IMR-90 (cell line): ENCODE measurements around the gene CCDC83. TPM values are rescaled to one million over a fixed set of nuclear protein-coding genes. Genes with fewer than 3 reads are reported as not detected.

Experiments
- ATAC-seq: fragments of 200-7000 bp; cut with Tn5 transposase; 2 replicates; pipeline ENCODE4 v1.9.1; 2020; ENCODE audit warnings: low read depth, mild to moderate bottlenecking, moderate library complexity
- BruUV-seq: library from RNA; stranded (reverse); fragments of 400-500 nt; replicated peaks from 2 replicates; lab custom pipeline; 2021; lab: Mats Ljungman, UMichigan
- CTCF ChIA-PET: fragments of 300-600 bp; formaldehyde crosslinking; extraction: SDS; loops from one replicate; lab custom pipeline; 2021; ENCODE audit warnings: antibody characterized with exemption; lab: Yijun Ruan, JAX
- POLR2A ChIA-PET: fragments of 300-600 bp; sonication (Branson Sonifier 250); formaldehyde crosslinking; loops from one replicate; lab custom pipeline; 2022; ENCODE audit warnings: antibody characterized with exemption; ENCODE audit not compliant: unreplicated experiment; lab: Charles Lee
- DNase-seq: peaks from one replicate; pipeline ENCODE4 v3.0.0; 2013
- H2AFZ ChIP-seq: replicated peaks from 2 replicates; pipeline ENCODE3; 2013; ENCODE audit warnings: low read length, mild to moderate bottlenecking; ENCODE audit not compliant: poor library complexity
- H2AK5ac ChIP-seq: 2 replicates; pipeline ENCODE4 v1.6.1; 2013; ENCODE audit warnings: low read depth, low read length, inconsistent platforms
- H2AK9ac ChIP-seq: replicated peaks from 2 replicates; pipeline ENCODE3; 2013; ENCODE audit warnings: mild to moderate bottlenecking, low read depth, low read length, moderate library complexity; ENCODE audit not compliant: poor library complexity
- H2BK120ac ChIP-seq: 2 replicates; pipeline ENCODE4 v1.6.1; 2013; ENCODE audit warnings: low read depth, low read length, inconsistent platforms
- H2BK15ac ChIP-seq: 3 replicates; pipeline ENCODE4 v1.6.1; 2013; ENCODE audit warnings: low read depth, low read length, inconsistent platforms
- H2BK20ac ChIP-seq: 2 replicates; pipeline ENCODE4 v1.6.1; 2013; ENCODE audit warnings: low read depth, mild to moderate bottlenecking, inconsistent platforms, low read length, moderate library complexity
- H2BK5ac ChIP-seq: 2 replicates; pipeline ENCODE4 v1.6.1; 2013; ENCODE audit warnings: mild to moderate bottlenecking, low read depth, low read length, inconsistent platforms; ENCODE audit not compliant: poor library complexity, severe bottlenecking
- H3K14ac ChIP-seq: replicated peaks from 2 replicates; pipeline ENCODE4 v1.6.1; 2013; ENCODE audit warnings: low read depth, low read length, inconsistent platforms
- H3K18ac ChIP-seq: 2 replicates; pipeline ENCODE4 v1.6.1; 2013; ENCODE audit warnings: low read depth, low read length, control low read depth
- H3K23ac ChIP-seq: 2 replicates; pipeline ENCODE4 v1.6.1; 2013; ENCODE audit warnings: low read depth, low read length, inconsistent platforms
- H3K27ac ChIP-seq: 2 replicates; pipeline ENCODE4 v1.5.1; 2013; ENCODE audit warnings: mild to moderate bottlenecking, control low read depth, low read length; ENCODE audit not compliant: insufficient read depth
- H3K27me3 ChIP-seq: 2 replicates; pipeline ENCODE4 v1.6.1; 2013; ENCODE audit warnings: low read length; ENCODE audit not compliant: control insufficient read depth, insufficient read depth
- H3K36me3 ChIP-seq: 2 replicates; pipeline ENCODE4 v1.6.1; 2013; ENCODE audit warnings: low read length, mixed read lengths; ENCODE audit not compliant: control insufficient read depth, insufficient read depth
- H3K4ac ChIP-seq: 2 replicates; pipeline ENCODE4 v1.6.1; 2013; ENCODE audit warnings: low read depth, low read length, inconsistent platforms
- H3K4me1 ChIP-seq: 2 replicates; pipeline ENCODE4 v1.6.1; 2013; ENCODE audit warnings: low read length, mixed read lengths; ENCODE audit not compliant: control insufficient read depth, insufficient read depth
- H3K4me2 ChIP-seq: 2 replicates; pipeline ENCODE4 v1.6.1; 2013; ENCODE audit warnings: low read depth, mild to moderate bottlenecking, control low read depth, low read length, moderate library complexity
- H3K4me3 ChIP-seq: 2 replicates; pipeline ENCODE4 v1.5.1; 2013; ENCODE audit warnings: low read depth, mild to moderate bottlenecking, control low read depth, low read length, moderate library complexity; ENCODE audit not compliant: insufficient read depth
- H3K56ac ChIP-seq: 2 replicates; pipeline ENCODE4 v1.6.1; 2013; ENCODE audit warnings: low read length, inconsistent platforms; ENCODE audit not compliant: insufficient read depth; ENCODE audit errors: extremely low read depth
- H3K79me1 ChIP-seq, 2 experiments: 2 replicates each; pipeline ENCODE4 v1.6.1; 2013; ENCODE audit warnings: low read length in 2 of 2, inconsistent platforms in 1 of 2, low read depth in 1 of 2
- H3K9ac ChIP-seq: 2 replicates; pipeline ENCODE4 v1.6.1; 2013; ENCODE audit warnings: low read depth, low read length, control low read depth
- H3K9me1 ChIP-seq: 2 replicates; pipeline ENCODE4 v1.6.1; 2013; ENCODE audit warnings: low read length, inconsistent platforms; ENCODE audit not compliant: insufficient read depth
- H3K9me3 ChIP-seq: 2 replicates; pipeline ENCODE4 v1.6.1; 2013; ENCODE audit warnings: low read length; ENCODE audit not compliant: control insufficient read depth, insufficient read depth
- H4K20me1 ChIP-seq: 2 replicates; pipeline ENCODE4 v1.6.1; 2013; ENCODE audit warnings: low read length, inconsistent platforms; ENCODE audit not compliant: insufficient read depth
- H4K5ac ChIP-seq: 2 replicates; pipeline ENCODE4 v1.6.1; 2013; ENCODE audit warnings: mild to moderate bottlenecking, low read depth, low read length, control low read depth
- H4K8ac ChIP-seq, 2 experiments: 2 replicates each; pipeline ENCODE4 v1.6.1; 2013; ENCODE audit warnings: low read depth in 2 of 2, low read length in 2 of 2, control low read depth in 1 of 2, inconsistent platforms in 1 of 2
- H4K91ac ChIP-seq: 2 replicates; pipeline ENCODE4 v1.6.1; 2013; ENCODE audit warnings: low read depth, low read length, inconsistent platforms; ENCODE audit not compliant: insufficient read depth
- BHLHE40 ChIP-seq: fragments of 150-350 bp; IDR thresholded peaks from 2 replicates; pipeline ENCODE4 v1.6.1; 2016; ENCODE audit warnings: mild to moderate bottlenecking, low read depth, low read length
- CEBPB ChIP-seq: IDR thresholded peaks from 2 replicates; pipeline ENCODE4 v1.6.1; 2012; ENCODE audit warnings: low read depth, low read length, improper control_type of control experiment
- CHD1 ChIP-seq: IDR thresholded peaks from 2 replicates; pipeline ENCODE4 v1.6.1; 2012; ENCODE audit warnings: low read depth, low read length, improper control_type of control experiment
- MAFK ChIP-seq: IDR thresholded peaks from 2 replicates; pipeline ENCODE4 v1.6.1; 2012; ENCODE audit warnings: low read depth, low read length, improper control_type of control experiment
- MXI1 ChIP-seq: IDR thresholded peaks from 2 replicates; pipeline ENCODE4 v1.6.1; 2012; ENCODE audit warnings: low read depth, mild to moderate bottlenecking, low read length, moderate library complexity, borderline replicate concordance
- RAD21 ChIP-seq: IDR thresholded peaks from 2 replicates; pipeline ENCODE4 v1.6.1; 2012; ENCODE audit warnings: low read length, improper control_type of control experiment
- RFX5 ChIP-seq: IDR thresholded peaks from 2 replicates; pipeline ENCODE4 v1.8.0; 2012; ENCODE audit warnings: low read depth, mild to moderate bottlenecking, low read length, moderate library complexity
- SMC3 ChIP-seq: fragments of 150-350 bp; IDR thresholded peaks from 2 replicates; pipeline ENCODE4 v1.6.1; 2016; ENCODE audit warnings: low read depth, mild to moderate bottlenecking, antibody characterized with exemption, low read length, moderate library complexity
- dilution Hi-C: fragments of 300-500 bp; cut with HindIII; formaldehyde crosslinking; loops from one replicate; pipeline ENCODE4 v1.14.3; 2018; ENCODE audit warnings: low sequenced_read_pairs; ENCODE audit not compliant: unreplicated experiment
- in situ Hi-C: fragments of 300-500 bp; cut with MboI; formaldehyde crosslinking; loops from 3 replicates; pipeline ENCODE4 v1.14.3; 2019; ENCODE audit warnings: low sequenced_read_pairs, inconsistent platforms, mixed read lengths
- intact Hi-C: fragments of 100-400 bp; cut with micrococcal nuclease; formaldehyde crosslinking; loops from 2 replicates; pipeline ENCODE4 v1.10.0; 2022
- polyA plus RNA-seq, 3 experiments: library from polyadenylated mRNA; depleted of rRNA; stranded (reverse); fragments of >200 nt; gene quantifications; 2 replicates each; pipeline ENCODE4 v1.2.3, GENCODE V29; 2012; ENCODE audit warnings: low replicate concordance in 1 of 3
- total RNA-seq: library from RNA; depleted of rRNA; stranded (reverse); fragments of >200 nt; gene quantifications from 2 replicates; pipeline ENCODE4 v1.2.3, GENCODE V29; 2012
- TF ChIP-seq, protein P1 (sequence below): conservative IDR thresholded peaks from 2 replicates; pipeline ENCODE4 v1.5.1; 2012; ENCODE audit warnings: mild to moderate bottlenecking, low read depth, low read length, improper control_type of control experiment
- TF ChIP-seq, protein P2 (sequence below): fragments of 150-350 bp; IDR thresholded peaks from 2 replicates; pipeline ENCODE4 v1.6.1; 2017; ENCODE audit warnings: mild to moderate bottlenecking, antibody characterized with exemption, low read length, low read depth

CCDC83 gene
- total and polyA plus RNA-seq, 2 of the 4 experiments (the other 2 are of a cell fraction), result not detected

DNA sequence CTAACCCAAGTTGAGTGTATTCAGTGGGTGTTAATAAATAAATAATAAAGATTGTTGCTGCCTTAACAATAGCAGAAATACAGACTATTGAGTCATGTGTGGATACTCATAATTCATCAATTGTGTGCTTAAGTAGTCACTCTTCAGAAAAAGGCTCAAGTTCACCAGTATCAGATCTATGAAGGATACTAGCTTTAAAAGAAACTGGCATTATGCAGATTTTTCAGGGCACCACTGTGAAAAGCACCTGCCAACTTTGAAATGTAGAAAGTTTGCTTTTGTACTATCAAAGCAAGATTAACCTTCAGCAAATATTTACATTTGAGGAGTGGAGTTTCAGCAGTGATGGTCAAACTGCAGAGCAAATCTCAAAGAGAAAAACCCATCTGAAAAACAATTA lies 24.1 kb upstream of the CCDC83 start:
- ChIA-PET CTCF (interaction anchor here (1.7 kb wide), 1 partner anchor 11 kb away, joined by 5 read pairs; no protein-coding TSS in a partner anchor), POLR2A (no interaction called here)
- no peak overlapping the region for H3K4me3 ChIP-seq
- H3K18ac ChIP-seq, result no peak overlapping the region
- no peak for DNase-seq
- no peak overlapping the region for H3K27ac ChIP-seq
- TF ChIP-seq, protein P1, sequence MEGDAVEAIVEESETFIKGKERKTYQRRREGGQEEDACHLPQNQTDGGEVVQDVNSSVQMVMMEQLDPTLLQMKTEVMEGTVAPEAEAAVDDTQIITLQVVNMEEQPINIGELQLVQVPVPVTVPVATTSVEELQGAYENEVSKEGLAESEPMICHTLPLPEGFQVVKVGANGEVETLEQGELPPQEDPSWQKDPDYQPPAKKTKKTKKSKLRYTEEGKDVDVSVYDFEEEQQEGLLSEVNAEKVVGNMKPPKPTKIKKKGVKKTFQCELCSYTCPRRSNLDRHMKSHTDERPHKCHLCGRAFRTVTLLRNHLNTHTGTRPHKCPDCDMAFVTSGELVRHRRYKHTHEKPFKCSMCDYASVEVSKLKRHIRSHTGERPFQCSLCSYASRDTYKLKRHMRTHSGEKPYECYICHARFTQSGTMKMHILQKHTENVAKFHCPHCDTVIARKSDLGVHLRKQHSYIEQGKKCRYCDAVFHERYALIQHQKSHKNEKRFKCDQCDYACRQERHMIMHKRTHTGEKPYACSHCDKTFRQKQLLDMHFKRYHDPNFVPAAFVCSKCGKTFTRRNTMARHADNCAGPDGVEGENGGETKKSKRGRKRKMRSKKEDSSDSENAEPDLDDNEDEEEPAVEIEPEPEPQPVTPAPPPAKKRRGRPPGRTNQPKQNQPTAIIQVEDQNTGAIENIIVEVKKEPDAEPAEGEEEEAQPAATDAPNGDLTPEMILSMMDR, result no peak
- TF ChIP-seq SMC3 (no peak), MAFK (no peak), CEBPB (no peak), BHLHE40 (no peak), CHD1 (no peak), MXI1 (no peak), RFX5 (no peak), RAD21 (no peak)
- TF ChIP-seq, protein P2, sequence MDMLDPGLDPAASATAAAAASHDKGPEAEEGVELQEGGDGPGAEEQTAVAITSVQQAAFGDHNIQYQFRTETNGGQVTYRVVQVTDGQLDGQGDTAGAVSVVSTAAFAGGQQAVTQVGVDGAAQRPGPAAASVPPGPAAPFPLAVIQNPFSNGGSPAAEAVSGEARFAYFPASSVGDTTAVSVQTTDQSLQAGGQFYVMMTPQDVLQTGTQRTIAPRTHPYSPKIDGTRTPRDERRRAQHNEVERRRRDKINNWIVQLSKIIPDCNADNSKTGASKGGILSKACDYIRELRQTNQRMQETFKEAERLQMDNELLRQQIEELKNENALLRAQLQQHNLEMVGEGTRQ, result no peak
- intact Hi-C loops, result no loop called here
- no peak overlapping the region for H2BK120ac ChIP-seq
- no peak for ATAC-seq
- no peak overlapping the region for H2AFZ ChIP-seq
- H3K56ac ChIP-seq, result no peak overlapping the region
- no peak overlapping the region for H2AK5ac ChIP-seq
- H3K36me3 ChIP-seq, result no peaks in the 10 kb centered on the region
- H3K14ac ChIP-seq, result no peak overlapping the region
- no peak overlapping the region for H3K23ac ChIP-seq
- H2BK5ac ChIP-seq, result no peak overlapping the region
- H3K4me2 ChIP-seq, result no peak overlapping the region
- no peak overlapping the region for H2AK9ac ChIP-seq
- no peak overlapping the region for H4K8ac ChIP-seq
- peaks cover 21% of the 10 kb centered on the region for H3K4me1 ChIP-seq
- H3K79me1 ChIP-seq, result peaks cover 0 to 11% of the 10 kb centered on the region in 2 experiments; a peak in 2 of 4 replicates
- no TSS peak for BruUV-seq
- H2BK15ac ChIP-seq, result no peak overlapping the region
- in situ Hi-C loops, result no loop called here
- dilution Hi-C loops, result no loop called here
- H3K27me3 ChIP-seq, result no peaks in the 10 kb centered on the region
- H4K91ac ChIP-seq, result no peak overlapping the region
- H4K20me1 ChIP-seq, result peaks cover 4% of the 10 kb centered on the region; the same call in 1 of the 2 replicates
- H3K9me1 ChIP-seq, result peaks cover 19% of the 10 kb centered on the region
- no peak overlapping the region for H3K4ac ChIP-seq
- peaks cover 2% of the 10 kb centered on the region; the same call in 1 of the 2 replicates for H3K9me3 ChIP-seq
- no peak overlapping the region for H4K5ac ChIP-seq
- no peak overlapping the region for H3K9ac ChIP-seq
- no peak overlapping the region for H2BK20ac ChIP-seq
